Daoy (cell line): ENCODE results near the gene TBC1D24. TPM values are rescaled to one million over a fixed set of nuclear protein-coding genes. Genes with fewer than 3 reads are reported as not detected.

Experiments
- DNase-seq: peaks from one replicate; pipeline ENCODE4 v3.0.0-alpha.2; 2015; ENCODE audit warnings: low read depth
- total RNA-seq: library from RNA; depleted of rRNA; stranded (reverse); fragments of >200 nt; shearing (Covaris generic); gene quantifications from 2 replicates; pipeline ENCODE4 v1.2.3, GENCODE V29; 2014

Gene TBC1D24
- total RNA-seq, 1 experiment from 2014 or later: 5.6 TPM

DNA sequence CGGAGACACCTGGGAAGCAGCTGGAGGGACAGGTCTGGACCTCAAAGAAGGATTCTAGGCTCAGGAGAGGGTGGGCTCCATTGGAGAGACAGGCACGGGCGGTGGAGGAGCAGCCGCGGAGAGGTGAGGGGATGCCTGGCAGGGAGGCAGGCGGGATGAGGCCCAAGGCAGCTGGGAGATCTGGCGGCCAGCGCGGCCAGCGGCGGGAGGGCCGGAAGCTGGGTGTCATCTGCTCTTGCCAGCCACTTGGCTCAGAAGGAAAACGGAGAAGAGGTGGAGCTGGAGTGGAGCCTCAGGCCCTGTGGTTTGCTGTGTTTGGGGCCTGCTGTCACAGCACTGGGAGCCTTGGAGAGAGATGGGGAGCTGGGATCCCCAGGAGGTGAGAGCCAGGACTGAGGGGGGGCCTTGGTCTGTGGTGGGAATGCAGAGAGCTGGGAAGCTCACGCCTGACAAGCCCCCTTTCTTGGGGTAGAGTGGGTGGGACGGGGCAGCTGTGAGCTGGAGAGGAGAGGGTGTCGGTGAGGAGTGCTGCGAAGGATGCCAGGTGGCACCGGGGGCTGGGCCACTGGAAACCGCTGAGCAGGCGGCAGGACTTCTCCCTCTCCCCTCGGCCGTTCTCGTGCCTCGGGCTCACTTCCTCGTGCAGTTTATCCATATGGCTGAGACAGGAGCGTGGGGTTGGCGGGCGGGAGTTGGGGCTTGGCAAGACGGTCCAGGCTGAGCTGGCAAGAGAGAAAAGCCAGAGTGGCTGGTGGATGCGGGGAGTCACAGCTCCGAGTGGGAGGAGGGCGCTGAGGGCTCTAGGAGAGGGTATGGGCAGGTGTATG is 8.0 kb downstream of the TBC1D24 start:
- peak; percentile 65 for DNase-seq

DNA sequence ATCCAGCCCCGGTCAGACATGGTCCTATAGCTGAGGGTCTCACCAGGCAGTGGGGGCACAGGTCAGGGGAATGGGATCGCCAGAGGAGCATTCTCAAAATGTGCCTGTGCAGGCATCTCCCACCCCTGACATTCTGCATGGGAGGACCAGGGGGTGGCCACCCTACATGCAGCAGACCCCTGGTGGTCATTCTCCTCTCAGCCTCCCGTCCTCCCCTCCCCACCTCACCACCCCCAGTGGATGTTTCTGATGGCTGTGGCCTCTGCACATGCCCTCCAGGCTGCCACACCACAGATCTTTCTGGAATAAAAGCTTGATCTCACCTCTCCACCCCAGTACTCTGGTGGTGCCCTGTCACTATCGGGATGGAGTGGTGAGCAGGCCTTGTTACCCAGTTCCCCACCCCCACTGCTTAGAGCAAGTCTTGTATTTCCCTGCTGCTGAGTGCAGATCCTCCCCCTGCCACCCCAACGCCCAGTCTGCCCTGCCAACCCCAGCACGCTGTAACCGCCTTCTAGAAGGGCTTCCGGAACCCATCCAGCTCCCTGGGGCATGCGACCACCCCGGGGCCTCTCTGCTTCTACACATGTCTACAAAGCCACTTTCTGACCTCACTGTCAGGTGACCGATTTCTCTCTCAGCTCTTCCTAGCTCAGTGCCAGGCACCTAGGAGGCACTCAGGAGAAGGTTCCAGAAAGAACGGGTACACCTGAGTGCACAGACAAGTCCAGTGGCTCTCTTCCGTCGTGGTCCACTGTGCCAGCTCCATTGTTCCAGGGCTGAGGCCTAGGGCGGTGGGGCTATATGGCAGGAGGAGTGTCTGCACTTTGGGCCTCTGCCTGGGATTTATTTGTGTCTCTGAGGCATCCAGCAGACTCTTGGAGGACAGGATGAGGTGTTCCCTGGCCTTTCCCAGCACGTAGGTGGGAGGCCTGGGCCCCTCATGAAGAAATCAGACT is 9.3 kb downstream of the TBC1D24 start:
- no peak for DNase-seq

DNA sequence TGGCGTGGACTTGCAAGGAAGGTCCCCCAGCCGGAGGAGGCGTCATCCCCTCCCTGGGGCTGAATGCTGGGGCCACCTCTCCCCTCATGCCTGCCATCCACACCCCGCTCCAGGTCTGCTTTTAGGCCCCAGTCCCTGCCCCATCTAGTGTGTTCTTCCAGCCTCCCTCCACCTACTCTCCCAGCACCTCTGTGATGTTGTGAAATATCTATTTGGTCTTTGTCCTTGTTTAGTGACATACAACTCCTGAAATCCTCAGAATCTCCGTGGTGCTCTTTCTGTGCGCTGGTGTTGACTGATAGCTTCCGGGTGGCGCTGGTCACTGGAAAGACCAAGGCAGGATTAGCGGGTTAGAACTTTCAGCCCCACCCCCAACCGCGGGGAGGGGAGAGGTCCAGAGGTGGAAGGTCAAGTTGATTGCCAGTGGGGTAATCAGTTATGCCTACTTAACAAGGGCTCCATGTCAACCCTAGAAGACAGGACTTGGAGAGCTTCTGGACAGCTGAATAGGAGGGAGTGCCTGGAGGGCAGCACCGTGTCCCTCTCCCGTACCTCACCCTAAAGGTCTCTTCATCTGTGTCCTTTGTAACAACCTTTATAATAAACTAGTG is 10.1 kb downstream of the TBC1D24 start:
- DNase-seq: no peak

DNA sequence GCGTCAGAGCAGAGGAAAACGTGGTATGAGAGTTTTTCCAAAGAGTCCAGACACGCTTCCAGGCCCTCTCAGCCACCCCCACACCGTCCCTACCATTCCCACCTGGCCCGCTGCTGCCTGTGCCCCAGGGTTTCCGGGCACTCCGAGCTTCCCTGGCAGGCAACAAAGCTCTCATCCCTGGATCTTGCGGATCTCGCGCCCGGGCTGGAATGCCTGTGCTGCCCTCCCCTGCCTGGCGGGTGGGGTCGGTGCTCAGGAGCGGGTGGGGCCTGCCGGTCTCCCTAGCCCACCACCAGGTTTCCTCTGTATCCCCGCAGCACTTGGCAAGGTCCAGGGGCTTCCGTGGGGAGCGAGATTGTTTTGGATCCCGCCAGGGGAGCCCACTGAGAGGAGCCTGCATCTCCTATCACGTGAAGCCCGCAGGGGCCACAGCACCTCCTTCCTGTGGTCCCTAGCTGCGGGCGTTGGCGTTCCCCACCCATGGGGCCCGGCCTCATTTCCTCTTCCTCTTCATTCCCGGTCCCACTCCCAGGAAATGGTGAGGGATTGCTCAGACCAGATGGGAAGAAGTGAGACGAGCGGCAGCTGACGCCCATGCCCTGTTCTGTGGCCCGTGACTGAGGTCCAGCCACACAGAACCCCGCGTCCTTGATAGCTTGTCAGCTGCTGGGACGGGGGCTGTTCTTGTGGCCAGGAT is 11.0 kb downstream of the TBC1D24 start:
- no peak for DNase-seq

DNA sequence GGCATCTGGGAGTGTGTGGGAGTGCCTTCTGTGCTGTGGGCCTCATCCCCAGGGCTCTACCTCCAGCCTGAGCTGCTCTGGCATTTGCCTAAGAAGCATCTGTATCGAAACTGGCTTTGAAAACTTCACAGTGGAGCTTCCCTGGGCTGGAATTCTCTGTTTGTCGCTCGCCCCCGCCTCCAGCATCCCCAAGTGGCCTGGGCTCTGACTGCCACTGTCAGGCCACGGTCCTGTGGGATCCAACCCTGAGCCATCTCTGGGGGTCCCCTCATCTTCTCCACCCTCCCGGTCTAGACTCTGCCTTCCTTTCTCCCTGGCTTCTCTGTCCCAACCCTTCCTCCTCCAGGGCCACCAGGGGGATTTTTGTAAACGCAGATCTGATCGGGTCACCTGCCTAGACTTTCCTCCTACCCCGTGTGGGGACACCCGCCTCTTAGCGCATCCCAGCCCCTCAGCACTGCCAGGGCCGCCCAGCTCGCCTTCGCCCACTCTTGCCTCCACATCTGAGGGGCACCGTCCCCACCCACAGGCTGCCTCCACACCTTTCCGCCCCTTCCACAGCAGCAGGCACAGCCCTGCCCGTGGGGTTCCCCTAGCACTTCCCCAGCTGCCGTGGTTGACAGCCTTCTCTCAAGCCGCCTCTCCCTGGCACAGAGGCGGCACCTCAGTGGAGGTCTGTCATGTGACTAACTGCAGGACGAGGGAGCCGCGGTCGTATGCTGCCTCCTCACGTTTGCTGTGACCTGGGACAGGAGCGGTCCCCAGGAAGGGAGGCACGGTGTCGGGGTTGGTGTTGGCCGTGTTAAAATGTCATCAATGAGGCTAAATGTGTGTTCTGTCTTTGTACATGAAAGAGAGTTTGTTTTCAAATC is 12.0 kb downstream of the TBC1D24 start:
- DNase-seq: no peak

DNA sequence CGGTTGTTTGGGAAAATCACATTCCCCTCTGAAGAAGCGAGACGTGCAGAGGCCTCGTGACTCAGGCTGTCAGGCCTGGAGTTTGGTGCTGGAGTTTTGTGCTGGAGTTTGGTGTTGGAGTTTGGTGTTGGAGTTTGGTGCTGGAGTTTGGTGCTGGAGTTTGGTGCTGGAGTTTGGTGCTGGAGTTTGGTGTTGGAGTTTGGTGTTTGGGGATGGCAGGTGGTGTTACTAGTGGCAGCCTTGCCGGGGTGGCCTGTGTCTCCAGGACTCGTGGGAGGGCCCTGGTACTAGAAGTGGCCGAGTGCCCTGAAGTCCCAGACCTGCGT is 12.6 kb downstream of the TBC1D24 start:
- no peak for DNase-seq

DNA sequence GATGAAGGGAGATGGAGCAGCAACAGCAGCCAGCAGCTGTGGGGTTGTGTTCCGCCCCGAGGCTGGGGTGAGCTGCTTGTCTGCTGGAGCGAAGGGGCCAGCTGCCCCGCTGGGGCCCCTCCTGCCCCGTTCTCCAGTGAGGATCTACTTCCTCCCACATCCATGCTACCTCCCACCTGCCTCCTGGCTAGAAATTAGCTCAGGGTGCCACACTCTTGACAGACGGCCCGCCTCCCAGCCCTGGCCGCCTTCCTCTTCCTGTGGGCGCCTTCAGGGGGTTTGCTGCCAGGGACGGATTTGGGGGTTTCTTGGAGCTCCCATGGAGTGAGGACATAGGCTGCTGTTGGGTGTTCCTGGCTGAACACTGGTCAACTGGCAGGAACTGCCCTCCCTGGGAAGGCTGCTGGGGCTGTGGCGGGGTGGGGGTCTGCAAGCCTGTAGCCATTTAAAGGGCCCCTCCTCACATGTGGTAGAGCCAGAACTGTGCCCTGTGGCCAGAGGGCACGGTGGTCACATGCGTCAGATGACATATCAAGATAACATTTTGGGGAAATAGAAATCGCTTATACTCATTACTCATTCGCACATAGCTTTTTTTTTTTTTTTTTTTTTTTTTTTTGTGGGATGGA is 13.1 kb downstream of the TBC1D24 start:
- no peak for DNase-seq

DNA sequence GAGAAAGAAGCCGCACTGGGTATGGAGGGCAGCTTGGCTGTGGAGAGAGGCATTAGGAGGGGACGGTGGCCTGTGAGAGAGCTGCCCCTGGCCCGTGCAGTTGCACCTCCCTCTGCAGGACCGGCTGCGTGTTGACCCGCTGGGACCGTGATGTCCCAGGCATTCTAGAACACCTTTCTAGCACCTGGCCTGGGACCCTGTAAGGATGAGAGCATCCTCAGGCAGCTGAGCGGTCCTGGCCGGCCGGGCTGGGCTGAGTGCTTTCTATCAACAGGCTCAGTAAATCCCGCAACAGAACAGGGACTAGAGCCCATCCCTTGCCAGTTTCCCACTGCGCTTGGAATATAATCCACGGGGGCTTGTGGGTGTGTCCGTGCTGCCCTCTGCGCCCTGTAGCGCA is 14.7 kb downstream of the TBC1D24 start:
- no peak for DNase-seq

DNA sequence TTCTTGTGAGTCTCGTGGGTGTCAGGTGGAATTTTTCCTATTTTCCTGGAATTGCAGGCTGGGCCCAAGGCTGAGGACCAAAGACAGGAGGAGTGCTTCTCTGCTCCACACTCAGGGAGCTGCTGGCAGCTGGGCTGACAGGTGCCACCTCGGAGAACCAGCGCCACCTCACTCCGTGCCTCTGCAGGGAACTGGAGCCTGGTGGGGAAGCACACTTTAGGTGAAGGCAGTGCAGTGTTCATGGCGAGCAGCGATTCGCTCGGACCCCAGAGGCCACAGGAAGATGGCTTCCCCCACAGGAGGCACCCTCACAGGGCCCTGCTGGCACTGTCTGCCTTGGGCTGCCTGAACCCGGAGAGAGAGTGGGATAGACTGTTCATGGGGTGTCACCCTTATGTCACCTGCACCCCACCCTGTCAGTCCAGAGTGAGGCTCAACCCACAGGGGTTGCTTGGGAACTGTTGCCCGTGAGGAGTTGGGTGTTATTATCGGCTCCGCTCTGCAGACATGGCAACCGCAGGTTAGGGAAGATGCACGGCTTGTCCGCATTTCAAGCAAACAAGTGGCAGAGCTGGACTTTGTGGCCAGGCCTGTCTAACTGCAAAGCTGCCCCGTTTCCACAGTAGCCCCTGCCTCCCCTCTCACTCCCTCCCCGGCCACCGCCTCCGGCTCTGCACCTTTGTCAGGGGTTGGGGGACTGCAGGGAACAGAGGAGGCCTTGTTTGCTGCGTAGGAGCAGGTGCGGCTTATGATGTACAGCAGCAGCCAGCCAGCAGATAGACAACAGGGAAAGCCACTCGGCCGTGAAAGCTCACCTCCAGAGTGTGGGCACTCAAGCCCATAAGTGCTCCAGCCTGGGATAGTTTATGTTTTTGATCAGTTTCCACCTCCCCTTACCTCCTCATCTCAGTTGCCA is 15.5 kb downstream of the TBC1D24 start:
- no peak for DNase-seq

DNA sequence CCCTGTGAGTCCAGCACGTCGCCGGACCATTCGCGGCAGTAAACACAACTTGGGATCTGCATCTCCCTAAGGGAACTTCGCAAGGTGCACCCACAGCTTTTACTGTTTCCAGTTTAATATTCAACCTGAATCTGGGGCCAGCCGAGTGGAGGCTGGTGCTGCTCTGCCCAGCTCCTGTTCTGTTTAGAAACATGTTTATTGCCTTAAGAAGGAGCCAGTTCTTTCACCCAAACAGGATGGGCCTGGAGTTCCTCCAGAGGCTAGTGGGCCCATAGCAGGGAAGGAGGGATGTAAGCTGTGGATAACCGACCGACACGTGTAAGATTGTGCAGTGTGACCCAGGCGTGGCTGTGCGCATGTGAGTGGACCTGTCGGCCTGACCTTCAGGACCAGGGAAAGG is 17.4 kb downstream of the TBC1D24 start:
- DNase-seq: no peak

DNA sequence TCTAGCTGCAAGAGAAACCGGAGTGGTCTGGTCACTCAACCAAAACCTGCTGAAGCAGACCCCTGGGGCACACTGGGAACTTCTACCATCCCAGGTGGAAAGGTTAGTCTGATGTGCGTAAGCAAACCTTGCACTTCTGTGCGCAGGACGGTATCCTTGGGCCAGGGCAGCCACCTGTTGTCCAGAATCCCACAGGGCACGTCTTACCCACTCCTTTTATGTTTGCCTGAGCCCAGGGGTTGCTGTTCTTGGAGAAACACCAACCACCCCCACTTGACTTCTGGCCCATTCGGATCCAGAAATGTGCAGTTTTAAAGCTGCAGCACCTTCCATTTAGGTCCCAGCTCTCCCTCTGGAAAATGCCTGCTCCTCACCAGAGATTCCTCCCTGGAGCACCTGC is 18.7 kb downstream of the TBC1D24 start:
- no peak for DNase-seq

DNA sequence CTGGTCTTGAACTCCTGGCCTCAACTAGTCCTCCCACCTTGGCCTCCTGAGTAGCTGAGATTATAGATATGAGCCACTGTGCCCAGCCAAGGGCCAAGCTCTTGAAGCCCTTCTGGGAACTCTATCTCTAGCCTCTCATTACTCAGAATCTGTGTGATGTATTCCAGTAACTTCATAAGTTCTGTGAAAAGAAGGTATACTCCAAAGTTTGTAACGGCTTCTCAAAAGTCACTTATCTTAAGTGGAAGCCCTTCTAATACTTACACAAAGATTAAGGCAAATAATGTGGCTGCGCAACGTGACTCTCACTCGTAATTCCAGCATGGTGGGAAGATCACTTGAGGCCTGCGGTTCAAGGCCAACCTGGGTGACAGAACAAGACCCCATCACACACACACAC is 19.7 kb downstream of the TBC1D24 start:
- no peak for DNase-seq

DNA sequence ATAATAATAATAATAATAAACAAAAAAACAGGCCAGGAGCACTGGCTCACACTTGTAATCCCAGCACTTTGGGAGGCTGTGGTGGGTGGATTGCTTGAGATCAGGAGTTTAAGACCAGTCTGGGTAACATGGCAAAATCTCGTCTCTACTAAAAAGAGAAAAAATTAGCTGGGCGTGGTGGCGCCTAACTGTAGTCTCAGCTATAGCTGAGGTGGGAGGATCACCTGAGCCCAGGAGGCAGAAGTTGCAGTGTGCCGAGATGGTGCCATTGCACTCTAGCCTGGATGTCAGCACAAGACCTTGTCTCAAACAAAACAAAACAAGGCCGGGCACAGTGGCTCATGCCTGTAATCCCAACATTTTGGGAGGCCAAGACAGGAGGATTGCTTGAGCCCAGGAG is 20.1 kb downstream of the TBC1D24 start:
- no peak for DNase-seq

DNA sequence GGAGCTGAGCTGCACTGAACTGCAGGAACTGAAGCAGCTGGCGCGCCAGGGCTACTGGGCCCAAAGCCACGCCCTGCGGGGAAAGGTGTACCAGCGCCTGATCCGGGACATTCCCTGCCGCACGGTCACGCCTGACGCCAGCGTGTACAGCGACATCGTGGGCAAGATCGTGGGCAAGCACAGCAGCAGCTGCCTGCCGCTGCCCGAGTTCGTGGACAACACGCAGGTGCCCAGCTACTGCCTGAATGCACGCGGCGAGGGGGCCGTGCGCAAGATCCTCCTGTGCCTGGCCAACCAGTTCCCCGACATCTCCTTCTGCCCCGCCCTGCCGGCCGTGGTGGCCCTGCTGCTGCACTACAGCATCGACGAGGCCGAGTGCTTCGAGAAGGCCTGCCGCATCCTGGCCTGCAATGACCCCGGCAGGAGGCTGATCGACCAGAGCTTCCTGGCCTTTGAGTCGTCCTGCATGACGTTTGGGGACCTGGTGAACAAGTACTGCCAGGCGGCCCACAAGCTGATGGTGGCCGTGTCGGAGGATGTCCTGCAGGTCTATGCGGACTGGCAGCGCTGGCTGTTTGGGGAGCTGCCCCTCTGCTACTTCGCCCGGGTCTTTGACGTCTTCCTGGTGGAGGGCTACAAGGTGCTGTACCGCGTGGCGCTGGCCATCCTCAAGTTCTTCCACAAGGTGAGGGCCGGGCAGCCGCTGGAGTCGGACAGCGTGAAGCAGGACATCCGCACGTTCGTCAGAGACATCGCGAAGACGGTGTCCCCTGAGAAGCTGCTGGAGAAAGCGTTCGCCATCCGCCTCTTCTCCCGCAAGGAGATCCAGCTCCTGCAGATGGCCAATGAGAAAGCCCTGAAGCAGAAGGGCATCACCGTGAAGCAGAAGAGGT is 21.5 kb downstream of the TBC1D24 start:
- no peak for DNase-seq

DNA sequence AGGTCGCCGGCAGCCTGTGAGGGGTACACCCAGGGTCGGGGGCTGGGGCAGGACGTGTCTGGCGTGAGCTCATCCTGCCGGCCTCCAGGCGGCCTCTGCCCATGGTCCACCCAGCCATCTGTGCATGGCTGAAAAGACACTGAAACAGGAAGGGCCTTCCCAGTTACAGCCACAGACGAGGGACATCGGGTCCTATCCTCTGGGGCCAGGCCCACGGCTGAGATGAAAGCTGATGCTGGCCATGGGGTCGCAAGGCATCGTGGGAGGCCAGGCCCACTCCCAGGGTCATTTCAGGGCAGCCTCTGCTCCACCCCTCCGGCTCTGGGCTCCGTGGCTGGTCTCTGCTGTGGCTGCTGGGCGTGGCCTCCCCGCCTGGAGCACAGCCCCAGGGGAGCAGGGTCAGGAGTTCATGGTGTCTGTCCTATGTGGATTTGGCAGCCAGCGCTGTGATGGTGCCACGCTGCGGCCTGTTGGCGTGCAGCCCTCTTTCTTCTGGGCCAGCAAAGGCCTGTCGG is 22.2 kb downstream of the TBC1D24 start:
- DNase-seq: peak; percentile 51

DNA sequence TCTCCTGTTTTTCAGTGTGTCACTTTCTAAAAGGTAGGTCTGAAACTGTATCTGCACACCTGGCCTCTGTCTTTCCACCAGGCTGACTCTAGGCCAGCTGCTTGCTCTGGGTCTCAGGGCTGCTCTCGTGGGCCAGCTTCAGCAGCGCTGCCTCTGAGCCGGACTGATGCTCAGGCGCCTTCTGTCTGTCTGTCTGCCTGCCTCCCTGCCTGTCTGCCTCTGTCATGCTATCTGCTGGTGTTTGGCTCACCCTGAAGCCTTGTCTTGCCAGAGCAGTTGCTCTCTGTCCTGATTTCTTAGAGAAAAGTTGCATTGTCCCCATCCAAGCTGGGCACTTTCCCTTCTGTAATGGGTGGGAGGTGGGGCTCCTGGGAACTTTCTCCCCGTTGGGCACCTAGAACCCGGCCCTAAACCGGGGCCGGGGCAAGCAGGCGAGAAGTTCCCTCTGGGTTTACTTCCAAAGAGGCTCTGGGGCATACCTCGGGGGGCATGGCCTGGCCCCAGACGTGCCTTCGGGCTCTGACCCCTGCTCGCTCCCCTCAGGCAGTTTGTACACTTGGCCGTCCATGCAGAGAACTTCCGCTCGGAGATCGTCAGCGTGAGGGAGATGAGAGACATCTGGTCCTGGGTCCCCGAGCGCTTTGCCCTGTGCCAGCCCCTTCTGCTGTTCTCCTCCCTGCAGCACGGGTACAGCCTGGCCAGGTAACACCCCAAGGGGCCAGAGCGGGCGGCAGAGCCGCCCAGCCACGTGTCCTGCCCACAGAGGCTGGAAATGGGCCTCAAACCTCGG is 23.0 kb downstream of the TBC1D24 start:
- DNase-seq: no peak

DNA sequence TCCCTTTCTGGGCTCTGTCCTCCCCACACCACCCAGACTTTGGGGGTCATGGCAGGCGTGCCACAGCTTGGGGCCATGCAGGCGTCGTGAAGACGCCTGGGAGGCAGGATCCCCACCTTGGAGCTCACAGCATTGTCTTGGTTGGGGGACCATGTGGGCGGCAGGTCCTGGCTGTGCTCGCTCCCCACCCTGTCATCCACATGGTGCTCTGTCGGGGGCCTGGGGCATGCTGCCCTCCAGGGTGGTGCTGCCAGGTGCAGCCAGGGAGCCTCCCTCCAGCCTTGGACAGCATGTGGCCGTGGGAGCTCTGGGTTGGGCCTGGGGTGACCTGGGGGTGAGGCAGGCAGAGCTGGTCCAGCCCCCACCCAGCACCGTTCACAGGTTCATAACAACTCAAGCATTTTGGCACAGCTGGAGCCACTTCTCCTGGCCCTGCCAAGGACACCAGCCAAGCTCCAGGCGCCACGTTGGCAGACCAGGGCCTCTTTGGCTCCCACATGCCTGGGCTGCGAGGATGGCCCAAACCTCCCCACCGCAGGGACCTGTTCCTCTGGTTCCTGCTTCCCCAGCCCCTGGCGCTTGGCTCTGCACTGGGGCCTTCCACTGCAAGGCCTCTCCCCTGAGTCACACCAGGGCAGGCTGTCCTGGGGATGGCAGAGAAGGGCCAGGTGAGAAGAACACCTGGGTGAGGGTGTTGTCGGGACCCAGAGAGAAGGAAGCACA is 23.8 kb downstream of the TBC1D24 start:
- no peak for DNase-seq
